22Rv1 (cell line): ENCODE results near the gene SH3RF3.

ENCODE experiments used
- CTCF ChIP-seq: fragments of 450-650 bp; IDR thresholded peaks from 2 replicates; pipeline ENCODE4 v1.5.1; 2017; ENCODE audit warnings: mild to moderate bottlenecking
- ZFX ChIP-seq: fragments of 450-650 bp; IDR thresholded peaks from 2 replicates; pipeline ENCODE4 v1.6.1; 2017; ENCODE audit warnings: antibody characterized with exemption, borderline replicate concordance

- no peak for TF ChIP-seq CTCF
- no peak for TF ChIP-seq ZFX
Measured at GRCh38 chr2:109271920-109272319, 142.9 kb downstream of the SH3RF3 start.
